GM21526 (cell line): ENCODE data around the gene ATP8B1.
"Not testable (repeated sequence)": the region's sequence is repeated elsewhere in the genome, so short reads cannot be mapped to it uniquely, and the experiment has no call there.

ENCODE experiments used
- ATAC-seq: cut with Tn5 transposase; IDR thresholded peaks from one replicate; pipeline ENCODE4 v1.9.1; 2021; ENCODE audit warnings: moderate library complexity; ENCODE audit not compliant: unreplicated experiment, low FRiP score

ATP8B1 gene

DNA sequence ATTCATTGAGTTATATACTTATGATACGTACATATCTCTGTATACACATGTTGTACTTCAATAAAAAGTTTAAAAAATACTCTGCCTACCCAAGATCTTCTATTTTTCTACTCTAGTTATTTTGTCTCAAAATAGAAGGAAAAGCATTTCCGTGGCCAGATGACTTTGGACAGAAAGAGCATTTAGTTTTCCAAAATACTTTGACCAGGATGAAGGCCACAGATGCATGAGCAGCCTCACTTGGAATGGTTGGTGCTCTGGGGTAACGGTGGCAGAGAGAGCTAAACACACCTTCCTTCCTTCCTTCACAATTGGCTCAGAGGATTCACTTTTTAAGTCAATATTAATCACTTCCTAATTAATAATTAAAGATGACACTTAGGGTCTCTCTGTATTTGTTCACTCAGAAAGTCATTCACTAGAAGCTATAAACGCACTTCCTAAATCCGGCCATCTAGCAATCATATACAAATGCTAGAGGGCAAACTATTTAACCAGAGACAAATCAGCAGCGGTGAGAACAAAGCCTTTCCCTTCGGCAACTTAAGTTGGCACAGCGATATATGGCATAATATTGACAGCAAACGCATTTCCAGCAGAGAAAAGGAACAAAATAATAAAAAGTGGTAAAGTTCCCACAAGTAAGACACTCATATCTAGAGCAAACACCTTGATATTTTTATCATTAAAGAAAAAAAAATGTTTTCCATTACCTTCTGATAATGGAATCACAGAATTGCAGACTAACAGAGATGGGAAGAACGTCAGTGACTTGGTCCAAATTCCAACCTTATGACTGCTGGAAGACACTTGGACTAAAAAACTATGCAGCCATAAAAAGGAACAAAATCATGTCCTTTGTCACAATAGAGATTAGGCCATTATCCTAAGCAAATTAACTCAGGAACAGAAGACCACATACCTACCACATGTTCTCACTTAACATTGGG, 125.6 kb downstream of the ATP8B1 start:
- no peak for ATAC-seq

DNA sequence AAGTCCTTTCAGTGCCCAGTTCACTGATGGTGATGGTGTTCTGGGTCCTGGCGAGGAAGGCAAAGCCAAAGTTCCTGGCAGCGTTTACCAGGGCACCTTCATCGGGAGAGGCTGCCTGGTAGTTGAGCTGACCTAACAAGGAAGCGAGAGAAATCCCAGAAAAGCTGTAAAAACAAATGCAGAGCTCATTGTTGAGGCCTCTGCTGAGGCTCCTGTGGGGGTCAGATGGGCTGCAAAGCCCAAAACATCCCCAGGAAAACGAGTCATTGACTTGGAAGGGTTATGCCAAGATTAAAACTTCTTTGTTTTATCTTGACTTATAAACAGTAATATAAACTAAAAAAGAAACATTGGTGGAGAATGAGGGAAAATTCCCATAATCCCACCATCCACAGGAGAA, 128.2 kb downstream of the ATP8B1 start:
- no peak for ATAC-seq

DNA sequence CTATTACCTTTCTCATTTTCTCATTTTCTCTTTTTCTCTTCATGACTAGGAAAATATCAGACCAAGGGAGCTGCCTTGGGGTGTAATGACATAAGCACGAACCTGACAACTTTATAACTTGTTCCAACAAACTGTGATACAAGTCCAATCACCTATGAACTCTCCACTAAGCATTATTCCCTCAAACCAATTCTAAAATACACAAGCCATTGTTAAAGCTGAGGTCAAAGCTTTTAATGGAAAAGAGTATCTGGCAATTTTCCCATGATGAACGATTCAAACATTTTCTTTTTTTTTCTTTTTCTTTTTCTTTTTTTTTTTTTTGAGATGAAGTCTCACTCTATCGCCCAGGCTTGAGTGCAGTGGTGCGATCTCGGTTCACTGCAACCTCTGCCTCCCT, 133.1 kb downstream of the ATP8B1 start:
- no peak for ATAC-seq

DNA sequence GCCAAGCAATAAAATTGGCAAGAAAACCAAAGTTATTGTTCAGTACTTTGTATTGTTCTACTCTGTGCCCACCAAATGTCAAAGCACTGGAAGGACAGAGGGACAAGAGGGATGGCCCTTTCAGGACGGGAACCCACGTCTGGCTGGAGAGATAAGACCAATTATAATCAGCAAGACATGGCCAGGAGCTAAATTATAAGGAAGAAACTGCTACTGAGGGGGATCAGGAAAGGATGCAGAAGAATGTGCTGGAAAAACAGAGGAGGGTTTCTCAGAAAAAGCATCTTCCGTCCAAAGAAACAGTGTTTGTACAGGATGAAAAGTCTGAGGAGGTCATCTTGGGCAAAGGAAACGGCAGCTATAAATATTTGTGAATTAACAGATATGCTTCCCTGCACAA, 135.1 kb downstream of the ATP8B1 start:
- ATAC-seq: no peak

DNA sequence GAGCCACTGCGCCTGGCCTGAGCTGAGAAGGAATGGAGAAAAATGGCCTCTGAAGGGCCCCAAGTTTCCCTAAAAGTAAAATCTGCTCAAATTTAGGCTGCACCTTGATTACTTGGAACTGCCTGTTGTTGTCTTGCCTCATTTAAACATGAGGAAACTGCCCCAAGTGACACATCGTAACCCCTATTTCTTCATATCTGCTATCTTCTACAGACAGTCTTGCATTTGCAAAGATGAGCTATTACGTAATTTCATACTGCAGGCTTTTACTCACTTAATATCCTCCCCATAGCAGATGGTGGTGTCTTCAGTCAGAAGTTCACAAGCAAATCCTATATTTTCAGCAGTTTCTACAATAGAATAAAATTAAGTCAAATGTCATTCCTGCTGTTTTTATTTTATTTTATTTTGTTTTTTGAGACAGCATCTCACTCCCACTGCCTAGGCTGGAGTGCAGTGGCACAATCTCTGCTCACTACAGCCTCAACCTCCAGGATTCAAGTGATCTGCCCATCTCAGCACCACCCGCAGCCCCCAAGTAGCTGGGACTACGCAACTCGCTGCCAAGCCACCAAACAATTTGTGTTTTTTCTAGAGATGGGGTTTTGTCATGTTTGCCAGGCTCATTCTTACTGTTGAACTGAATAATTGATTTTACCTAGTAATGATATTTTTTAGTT, 136.2 kb downstream of the ATP8B1 start:
- ATAC-seq: no peak

- no peak for ATAC-seq
Observed at GRCh38 chr18:57664568-57665165, 138.4 kb downstream of the ATP8B1 start.

DNA sequence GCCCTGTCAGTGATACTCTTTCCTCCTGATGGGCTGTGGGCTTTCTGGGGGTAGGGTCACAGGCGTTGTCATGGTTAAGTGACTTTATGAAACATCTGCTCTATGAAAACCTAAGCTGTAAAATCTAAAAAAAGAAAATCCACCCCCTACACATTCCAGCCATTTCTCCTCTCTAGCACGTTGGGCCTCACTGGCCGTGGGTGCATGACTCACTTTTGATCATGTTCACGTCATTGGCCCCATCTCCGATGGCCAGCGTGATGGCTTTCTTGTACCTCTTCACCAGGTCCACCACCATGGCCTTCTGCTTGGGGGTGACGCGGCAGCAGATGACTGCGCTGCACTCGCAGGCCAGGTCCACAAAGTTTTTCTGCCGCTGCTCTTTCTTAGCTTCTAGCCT, 142.2 kb downstream of the ATP8B1 start:
- no peak for ATAC-seq

DNA sequence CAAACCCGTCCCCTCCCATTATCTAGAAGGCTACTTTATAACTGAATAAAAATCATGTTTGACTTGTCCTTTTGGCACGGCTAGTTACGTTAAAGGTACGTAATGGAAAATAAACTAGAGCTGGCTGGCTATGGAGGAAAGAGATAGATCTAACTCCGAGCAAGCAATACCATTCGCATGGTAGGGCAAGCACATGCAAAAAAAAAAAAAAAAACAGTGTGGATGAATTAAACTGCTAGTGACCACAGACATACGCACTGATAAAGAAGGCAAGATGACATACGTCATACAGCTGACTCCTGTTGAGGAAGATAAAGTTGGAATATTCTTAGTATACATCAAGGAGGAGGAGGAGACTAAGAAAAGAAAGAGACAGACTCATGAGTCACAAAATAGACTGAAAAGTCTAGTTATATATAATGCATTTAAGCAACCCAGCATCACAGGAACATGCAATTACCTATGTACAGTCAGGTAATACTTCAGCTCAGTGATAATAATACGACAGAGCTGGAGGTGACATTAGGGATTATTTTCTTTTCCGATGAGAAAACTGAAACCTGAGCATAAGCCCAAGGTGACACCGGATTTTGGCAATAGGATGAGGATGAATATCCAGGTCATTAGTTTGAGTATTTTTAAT, 143.5 kb downstream of the ATP8B1 start:
- no peak for ATAC-seq

DNA sequence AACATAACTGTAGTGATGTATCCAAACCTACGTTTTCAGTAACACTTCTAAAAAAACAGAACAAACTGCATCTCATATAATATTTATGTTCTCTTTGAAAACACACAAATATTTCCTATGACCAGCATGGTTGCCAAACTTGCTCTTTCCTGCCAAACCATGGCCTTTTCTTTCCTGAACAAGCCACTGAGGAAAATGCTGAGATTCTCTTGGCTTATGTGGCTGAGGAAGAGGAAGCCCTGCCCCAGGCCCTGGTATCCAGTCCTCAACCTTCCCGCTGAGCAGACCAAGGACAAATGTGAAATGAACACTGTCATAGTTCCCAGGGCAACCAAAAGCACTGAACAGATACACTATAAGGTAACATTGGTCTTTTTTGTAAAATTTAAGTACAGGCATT, 145.6 kb downstream of the ATP8B1 start:
- ATAC-seq: no peak

GRCh38 chr18:57655740-57656139, 147.4 kb downstream of the ATP8B1 start:
- ATAC-seq: no peak

- no peak for ATAC-seq
Observed at GRCh38 chr18:57651914-57652313, 151.2 kb downstream of the ATP8B1 start.

GRCh38 chr18:57649556-57650500, 153.3 kb downstream of the ATP8B1 start:
- ATAC-seq: no peak

GRCh38 chr18:57648414-57648813, 154.7 kb downstream of the ATP8B1 start:
- no peak for ATAC-seq

GRCh38 chr18:57644540-57644939, 158.6 kb downstream of the ATP8B1 start:
- no peak for ATAC-seq

DNA sequence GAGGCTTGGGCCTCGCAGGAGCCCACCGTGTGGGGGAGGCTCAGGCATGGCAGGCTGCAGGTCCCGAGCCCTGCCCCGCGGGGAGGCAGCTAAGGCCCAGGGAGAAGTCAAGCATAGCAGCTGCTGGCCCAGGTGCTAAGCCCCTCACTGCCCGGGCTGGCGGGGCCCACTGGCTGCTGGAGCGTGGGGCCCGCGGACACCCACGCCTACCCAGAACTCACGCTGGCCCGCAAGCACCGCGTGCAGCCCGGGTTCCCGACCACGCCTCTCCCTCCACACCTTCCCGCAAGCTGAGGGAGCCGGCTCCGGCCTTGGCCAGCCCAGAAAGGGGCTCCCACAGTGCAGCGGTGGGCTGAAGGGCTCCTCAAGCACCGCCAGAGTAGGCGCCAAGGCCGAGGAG, 159.4 kb downstream of the ATP8B1 start:
- not testable (repeated sequence) for ATAC-seq

GRCh38 chr18:57642462-57642861, 160.7 kb downstream of the ATP8B1 start:
- not testable (repeated sequence) for ATAC-seq

DNA sequence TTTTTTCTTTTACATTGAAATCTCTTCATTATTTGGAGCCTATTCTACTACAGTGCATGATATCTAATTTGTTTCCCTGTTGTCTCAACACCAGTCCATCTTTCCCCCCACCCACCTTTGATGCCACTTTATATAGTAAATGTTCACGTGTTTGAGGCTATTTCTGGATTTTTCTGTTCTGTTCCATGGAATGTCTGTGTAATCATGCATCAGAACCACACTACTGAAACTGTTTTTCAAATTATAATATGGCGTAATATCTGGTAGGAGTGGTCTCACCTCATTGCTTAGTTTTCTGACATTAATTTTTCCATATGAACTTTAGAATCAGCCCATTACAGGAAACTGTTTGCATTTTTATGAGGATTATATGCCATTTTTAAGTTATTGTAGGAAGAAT, 162.4 kb downstream of the ATP8B1 start:
- no peak for ATAC-seq

- ATAC-seq: no peak
Observed at GRCh38 chr18:57640236-57640635, 162.9 kb downstream of the ATP8B1 start.

DNA sequence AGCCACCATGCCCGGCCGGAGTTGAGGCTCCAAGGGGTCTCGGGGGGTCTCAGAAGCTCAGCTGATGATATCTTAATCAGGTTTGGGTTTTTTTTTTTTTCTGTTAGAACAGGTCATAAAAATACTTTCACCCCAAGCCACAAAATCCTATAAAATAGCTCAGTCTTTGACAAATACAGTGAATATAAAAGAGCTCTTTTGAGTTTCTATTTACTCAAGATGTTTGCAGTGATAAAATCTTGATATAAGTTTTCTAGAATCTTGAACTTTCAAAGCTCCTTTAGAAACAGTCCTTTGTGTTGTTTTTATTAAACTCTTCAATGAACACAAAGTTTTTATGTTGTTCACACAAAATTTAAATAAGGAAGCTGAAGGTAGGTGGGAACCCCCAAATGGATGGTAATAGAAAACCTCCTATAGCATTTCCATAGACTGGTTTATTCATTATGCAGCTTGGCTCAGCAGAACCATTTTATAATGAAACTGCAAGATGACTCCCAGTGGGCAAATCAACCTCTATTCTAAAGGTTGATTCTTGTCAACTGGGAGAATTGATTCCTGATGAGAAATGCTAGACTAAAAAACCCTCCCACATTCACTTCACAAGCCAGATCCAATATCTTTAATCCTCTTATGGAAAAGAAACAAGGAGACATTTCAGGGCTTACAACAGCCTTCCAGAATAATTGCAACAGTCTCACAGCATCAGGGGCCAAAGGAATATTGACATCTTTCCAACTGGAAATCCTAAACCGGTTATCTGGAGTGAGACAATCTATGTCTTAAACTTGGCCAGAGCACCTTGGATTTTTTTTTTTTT, 167.9 kb downstream of the ATP8B1 start:
- no peak for ATAC-seq
